Thymus (tissue), 11 donors: ENCODE results near the gene RETN. TPM values are rescaled to one million over a fixed set of nuclear protein-coding genes. Genes with fewer than 3 reads are reported as not detected.
A peak's percentile ranks its signal among the peaks of the same experiment; 100 is the strongest.

Source experiments
- DNase-seq, 9 donors: peaks; one replicate each; pipeline ENCODE4 v3.0.0-alpha.2; 2013; ENCODE audit warnings: low spot score in 9 of 9, low read depth in 6 of 9, missing footprints in 1 of 9
- H3K27ac ChIP-seq, 2 donors: one replicate each; pipeline ENCODE4 v1.5.1; 2013; ENCODE audit warnings: control low read depth in 1 of 2, low read depth in 1 of 2, low read length in 1 of 2, mild to moderate bottlenecking in 1 of 2, moderate library complexity in 1 of 2
- H3K27me3 ChIP-seq, 2 donors: one replicate each; pipeline ENCODE4 v1.5.1; 2013; ENCODE audit warnings: low read length in 1 of 2; ENCODE audit not compliant: control insufficient read depth in 2 of 2, insufficient read depth in 1 of 2
- H3K36me3 ChIP-seq, 2 donors: one replicate each; pipeline ENCODE4 v1.5.1; 2013; ENCODE audit warnings: low read length in 1 of 2, mild to moderate bottlenecking in 1 of 2, moderate library complexity in 1 of 2; ENCODE audit not compliant: control insufficient read depth in 2 of 2, insufficient read depth in 2 of 2
- H3K4me1 ChIP-seq, 2 donors: one replicate each; pipeline ENCODE4 v1.5.1; 2013; ENCODE audit warnings: low read length in 2 of 2; ENCODE audit not compliant: control insufficient read depth in 2 of 2, insufficient read depth in 2 of 2
- H3K4me3 ChIP-seq, 2 donors: one replicate each; pipeline ENCODE4 v1.5.1; 2013; ENCODE audit warnings: low read length in 2 of 2, control low read depth in 1 of 2, mild to moderate bottlenecking in 1 of 2
- H3K9me3 ChIP-seq, 2 donors: one replicate each; pipeline ENCODE4 v1.5.1; 2013; ENCODE audit warnings: low read length in 1 of 2, mild to moderate bottlenecking in 1 of 2; ENCODE audit not compliant: control insufficient read depth in 2 of 2, insufficient read depth in 1 of 2
- WGBS: extraction: QIAGEN DNeasy Blood & Tissue Kit; methylation state at CpG from one replicate; pipeline ENCODE4 v1.1.7; 2013; 5-methylcytosine and 5-hydroxymethylcytosine counted together
- polyA plus RNA-seq: library from polyadenylated mRNA; stranded (reverse); fragments of 200-250 nt; gene quantifications from one replicate; pipeline ENCODE4 v1.2.3, GENCODE V29; 2013
- total RNA-seq: library from RNA; stranded (reverse); fragments of 120-200 nt; gene quantifications from one replicate; pipeline ENCODE4 v1.2.4, GENCODE V29; 2013
- donor health status: healthy.

Gene RETN
- total and polyA plus RNA-seq, 2 donors: 9.5 to 33.1 TPM

DNA sequence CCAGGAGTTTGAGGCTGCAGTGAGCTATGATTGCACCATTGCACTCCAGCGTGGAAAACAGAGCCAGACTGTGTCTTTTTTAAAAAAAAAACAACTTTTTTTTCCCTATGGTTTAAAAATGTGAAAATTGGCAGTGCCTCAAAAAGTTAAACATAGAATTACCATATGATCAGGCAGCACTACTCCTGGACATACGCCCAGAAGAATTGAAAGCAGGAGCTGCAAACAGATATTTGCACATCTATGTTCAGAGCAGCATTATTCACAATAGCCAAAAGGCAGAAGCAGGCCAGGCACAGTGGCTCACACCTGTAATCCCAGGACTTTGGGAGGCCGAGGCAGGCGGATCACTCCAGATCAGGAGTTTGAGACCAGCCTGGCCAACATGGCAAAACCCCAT is 3.8 kb upstream of the RETN start:
- H3K9me3 ChIP-seq: no peaks in the 10 kb centered on the region
- peaks cover 7 to 17% of the 10 kb centered on the region in 2 donors for H3K4me1 ChIP-seq
- no peak overlapping the region for H3K27ac ChIP-seq
- no peak overlapping the region for H3K4me3 ChIP-seq
- 90% methylated on average over 4 of the region's 4 CpGs for WGBS
- no peak for DNase-seq
- H3K27me3 ChIP-seq: peaks cover 2 to 15% of the 10 kb centered on the region in 2 donors
- H3K36me3 ChIP-seq: no peaks in the 10 kb centered on the region

DNA sequence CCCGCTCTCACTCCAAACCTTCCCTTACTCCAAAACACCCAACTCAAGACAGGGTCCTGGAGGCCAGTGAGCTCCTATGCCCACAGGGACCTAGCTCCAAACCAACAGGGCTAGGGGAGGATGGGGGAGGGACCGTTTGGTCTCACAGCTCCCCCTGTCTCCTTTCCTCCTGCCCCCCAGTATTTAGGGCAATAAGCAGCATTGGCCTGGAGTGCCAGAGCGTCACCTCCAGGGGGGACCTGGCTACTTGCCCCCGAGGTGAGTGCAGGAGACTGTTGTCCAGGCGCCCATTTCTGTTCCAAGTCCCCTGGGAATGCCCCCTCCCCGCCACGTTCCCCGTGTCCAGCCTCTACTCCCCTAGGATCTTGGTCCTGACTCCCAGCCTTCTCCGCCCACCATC is 792 bp downstream of the RETN start:
- H3K36me3 ChIP-seq: no peaks in the 10 kb centered on the region
- no peak for DNase-seq
- H3K4me1 ChIP-seq: peaks cover 17 to 35% of the 10 kb centered on the region in 2 donors
- H3K4me3 ChIP-seq: peak overlapping the region; percentile 44 to 49
- WGBS: 65% methylated on average over 9 of the region's 9 CpGs
- peaks cover 5 to 36% of the 10 kb centered on the region in 2 donors for H3K27me3 ChIP-seq
- no peak overlapping the region for H3K27ac ChIP-seq
- H3K9me3 ChIP-seq: peaks cover 0 to 15% of the 10 kb centered on the region in 2 donors

DNA sequence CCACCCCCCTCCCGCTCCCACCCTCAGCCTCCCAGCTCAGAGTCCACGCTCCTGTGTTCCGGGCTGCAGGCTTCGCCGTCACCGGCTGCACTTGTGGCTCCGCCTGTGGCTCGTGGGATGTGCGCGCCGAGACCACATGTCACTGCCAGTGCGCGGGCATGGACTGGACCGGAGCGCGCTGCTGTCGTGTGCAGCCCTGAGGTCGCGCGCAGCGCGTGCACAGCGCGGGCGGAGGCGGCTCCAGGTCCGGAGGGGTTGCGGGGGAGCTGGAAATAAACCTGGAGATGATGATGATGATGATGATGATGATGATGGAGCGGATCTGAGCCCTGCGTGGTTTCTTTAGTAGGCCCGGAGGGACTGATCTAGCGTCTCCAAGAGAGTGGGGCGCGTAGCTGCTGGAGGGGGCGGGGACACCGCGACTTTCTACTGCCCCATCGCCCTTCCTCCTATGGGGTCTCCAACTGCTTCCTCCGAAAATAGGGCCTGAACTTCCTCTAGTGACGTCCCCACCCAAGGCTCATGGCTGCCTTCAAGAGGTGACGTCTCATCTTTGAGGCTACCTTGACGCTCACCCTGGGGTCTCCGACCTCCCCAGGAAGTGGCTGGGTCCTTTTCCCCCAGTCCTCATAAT is 1.4 kb downstream of the RETN start:
- Histone ChIP-seq H3K4me3 (peak overlapping the region; percentile 44 to 49), H3K36me3 (no peaks in the 10 kb centered on the region), H3K27me3 (peaks cover 5 to 36% of the 10 kb centered on the region in 2 donors), H3K9me3 (peaks cover 0 to 15% of the 10 kb centered on the region in 2 donors), H3K4me1 (peaks cover 17 to 35% of the 10 kb centered on the region in 2 donors), H3K27ac (peak overlapping the region in 1 of 2 donors; percentile 69)
- 3% methylated on average over 43 of the region's 43 CpGs for WGBS
- peak in 3 of 9 donors; percentile 57 to 63 (median 62) for DNase-seq

DNA sequence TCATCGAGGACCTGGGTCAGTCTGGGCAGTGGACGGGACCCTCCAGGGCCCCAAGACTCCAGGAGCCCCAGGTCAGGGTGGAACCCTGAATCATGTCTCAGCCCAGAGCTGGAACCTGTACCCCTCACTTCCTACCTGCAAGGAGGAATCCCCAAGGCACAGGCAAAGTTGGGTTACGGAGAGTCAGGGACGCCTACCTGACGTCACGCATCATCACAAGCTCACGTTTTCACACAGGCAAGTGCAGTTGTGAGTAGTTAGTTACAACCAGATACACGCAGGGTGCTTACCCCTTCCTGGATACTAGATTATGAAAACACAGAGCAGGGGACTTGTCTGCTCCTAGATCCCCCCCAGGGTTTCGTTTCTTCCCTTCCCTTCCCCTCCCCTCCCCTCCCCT is 1.9 kb downstream of the RETN start:
- H3K27ac ChIP-seq: peak overlapping the region in 1 of 2 donors; percentile 69
- peak overlapping the region in 1 of 2 donors; percentile 44 for H3K4me3 ChIP-seq
- no peaks in the 10 kb centered on the region for H3K36me3 ChIP-seq
- DNase-seq: no peak
- H3K9me3 ChIP-seq: peaks cover 0 to 15% of the 10 kb centered on the region in 2 donors
- peaks cover 19 to 38% of the 10 kb centered on the region in 2 donors for H3K4me1 ChIP-seq
- peaks cover 5 to 37% of the 10 kb centered on the region in 2 donors for H3K27me3 ChIP-seq
- 69% methylated on average over 9 of the region's 9 CpGs for WGBS

DNA sequence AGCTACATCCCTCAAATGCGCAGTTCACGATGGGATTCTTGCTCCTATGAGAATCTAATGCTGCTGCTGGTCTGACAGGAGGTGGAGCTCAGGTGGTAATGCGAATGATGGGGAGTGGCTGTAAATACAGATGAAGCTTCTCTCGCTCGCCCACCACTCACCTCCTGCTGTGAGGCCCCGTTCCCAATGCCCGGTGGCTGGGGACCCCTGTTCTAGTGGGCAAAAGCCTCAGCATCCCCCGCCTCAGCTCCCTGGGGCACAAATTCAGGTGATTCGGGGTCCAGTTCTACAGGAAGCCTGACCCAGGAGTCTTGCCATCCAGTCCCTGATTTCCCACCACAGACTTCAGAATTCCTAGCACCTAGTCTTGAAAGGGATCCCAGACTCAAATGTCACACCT is 3.7 kb downstream of the RETN start:
- H3K27me3 ChIP-seq: peaks cover 5 to 51% of the 10 kb centered on the region in 2 donors
- peaks cover 0 to 15% of the 10 kb centered on the region in 2 donors for H3K9me3 ChIP-seq
- peaks cover 34 to 55% of the 10 kb centered on the region in 2 donors for H3K4me1 ChIP-seq
- H3K27ac ChIP-seq: no peak overlapping the region
- H3K4me3 ChIP-seq: no peak overlapping the region
- DNase-seq: no peak
- no peaks in the 10 kb centered on the region for H3K36me3 ChIP-seq
- whole genome bisulfite sequencing: 79% methylated on average over 9 of the region's 9 CpGs

DNA sequence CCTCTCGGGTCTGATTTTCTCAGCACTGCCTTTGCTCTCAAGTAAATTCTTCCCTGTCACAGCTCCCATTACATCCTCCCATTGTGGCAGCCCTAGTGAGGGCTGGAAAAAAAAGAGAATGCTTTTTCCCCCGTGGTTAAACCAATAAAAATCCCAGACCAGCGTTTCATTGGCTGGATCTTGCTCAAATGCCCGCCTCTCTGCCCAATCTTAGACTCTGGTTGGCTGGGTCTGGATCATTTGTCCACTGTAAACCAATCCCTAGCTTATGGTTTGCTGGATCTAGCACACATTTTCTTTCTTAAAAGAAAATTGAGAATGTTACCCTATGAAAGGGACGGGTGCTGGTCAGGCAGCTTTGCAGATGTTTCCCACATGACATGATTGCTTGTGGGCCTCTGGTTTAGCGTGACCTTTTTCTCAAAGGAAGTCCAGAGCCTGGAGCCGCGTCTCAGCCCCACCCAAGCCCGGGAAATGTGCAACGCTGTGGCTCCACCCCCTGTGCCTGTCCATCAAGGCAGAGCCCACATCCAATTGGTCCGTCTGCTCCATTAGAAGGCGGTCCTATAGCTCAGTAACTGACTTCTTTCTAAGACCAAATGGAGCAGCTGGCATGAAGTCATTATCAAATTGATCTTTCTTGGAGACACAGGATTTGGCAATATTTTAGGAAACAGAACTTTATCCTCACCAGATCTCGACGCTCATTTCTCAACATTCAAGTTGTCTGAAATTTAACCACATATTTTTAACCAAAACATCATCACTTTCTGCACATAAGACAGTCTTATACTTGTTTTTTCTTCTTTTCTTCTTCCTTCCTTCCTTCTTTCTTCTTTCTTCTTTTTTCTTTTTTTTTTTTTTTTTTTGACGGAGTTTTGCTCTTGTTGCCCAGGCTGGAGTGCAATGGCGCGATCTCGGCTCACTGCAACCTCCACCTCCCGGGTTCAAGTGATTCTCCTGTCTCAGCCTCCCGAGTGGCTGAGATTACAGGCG is 5.5 kb downstream of the RETN start:
- Histone ChIP-seq H3K27ac (no peak overlapping the region), H3K9me3 (peaks cover 0 to 15% of the 10 kb centered on the region in 2 donors), H3K4me1 (peaks cover 41 to 65% of the 10 kb centered on the region in 2 donors), H3K27me3 (peaks cover 3 to 47% of the 10 kb centered on the region in 2 donors), H3K4me3 (no peak overlapping the region), H3K36me3 (no peaks in the 10 kb centered on the region)
- peak in 4 of 9 donors; percentile 49 to 72 (median 54) for DNase-seq
- 66% methylated on average over 21 of the region's 21 CpGs for WGBS

DNA sequence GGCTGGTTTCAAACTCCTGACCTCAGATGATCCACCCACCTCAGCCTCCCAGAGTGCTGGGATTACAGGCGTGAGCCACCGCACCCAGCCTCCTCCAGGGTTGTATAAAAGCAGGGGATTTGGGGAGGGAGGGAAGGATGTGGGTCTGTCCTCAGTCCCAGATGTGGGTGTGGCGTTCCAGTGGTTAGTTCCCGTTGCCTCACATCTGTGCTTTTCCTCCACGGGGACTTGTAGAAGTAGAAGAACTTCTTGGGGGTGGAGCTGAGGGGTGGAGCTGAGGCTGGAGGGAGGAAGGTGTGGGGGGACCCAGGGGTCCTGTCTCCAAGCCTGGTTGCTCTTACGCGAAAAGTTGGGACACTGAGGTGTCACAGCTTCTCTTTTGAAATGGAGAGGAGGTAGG is 7.5 kb downstream of the RETN start:
- Histone ChIP-seq H3K9me3 (peaks cover 0 to 9% of the 10 kb centered on the region in 2 donors), H3K4me3 (no peak overlapping the region), H3K27ac (no peak overlapping the region), H3K4me1 (peaks cover 42 to 63% of the 10 kb centered on the region in 2 donors), H3K27me3 (peaks cover 3 to 32% of the 10 kb centered on the region in 2 donors), H3K36me3 (no peaks in the 10 kb centered on the region)
- peak in 1 of 9 donors; percentile 29 for DNase-seq
- 3% methylated on average over 7 of the region's 7 CpGs for WGBS

DNA sequence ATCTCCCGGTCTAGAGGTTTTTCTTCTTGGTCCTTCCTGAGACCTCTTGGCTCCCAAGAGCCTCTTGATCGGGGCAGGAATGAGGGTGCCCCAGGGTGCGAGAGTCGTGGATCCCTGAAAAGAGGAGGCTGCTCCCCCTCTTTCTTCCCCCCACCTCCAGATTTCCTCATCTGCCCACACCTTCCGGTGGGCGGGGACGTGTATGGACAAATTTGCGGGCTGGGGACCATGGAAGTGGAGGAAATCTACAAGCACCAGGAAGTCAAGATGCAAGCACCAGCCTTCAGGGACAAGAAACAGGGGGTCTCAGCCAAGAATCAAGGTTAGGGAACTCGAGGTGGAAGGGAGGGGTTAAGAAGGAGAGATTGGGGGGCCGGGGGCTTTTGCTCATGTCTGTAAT is 8.0 kb downstream of the RETN start, which contains the start of gene MCEMP1:
TSS of gene MCEMP1 (plus strand) at position 237 of the 400 bp plus-strand sequence. CDS start at position 268, 31 bp downstream.
- Histone ChIP-seq H3K4me3 (no peak within 1 kb of the TSS), H3K36me3 (no peaks in the 10 kb centered on the region), H3K27ac (no peak within 1 kb of the TSS), H3K4me1 (peaks cover 46 to 68% of the 10 kb centered on the region in 2 donors), H3K9me3 (peaks cover 0 to 12% of the 10 kb centered on the region in 2 donors), H3K27me3 (peaks cover 2 to 29% of the 10 kb centered on the region in 2 donors)
- peak in 1 of 9 donors; percentile 24 for DNase-seq
- WGBS: 5% methylated on average over 10 of the region's 10 CpGs
